GM18517 (cell line): ENCODE data around the gene PKP4.

Experiments used
- ATAC-seq: cut with Tn5 transposase; IDR thresholded peaks from one replicate; pipeline ENCODE4 v1.9.1; 2021; ENCODE audit warnings: mild to moderate bottlenecking, moderate library complexity; ENCODE audit not compliant: unreplicated experiment

PKP4 gene

DNA sequence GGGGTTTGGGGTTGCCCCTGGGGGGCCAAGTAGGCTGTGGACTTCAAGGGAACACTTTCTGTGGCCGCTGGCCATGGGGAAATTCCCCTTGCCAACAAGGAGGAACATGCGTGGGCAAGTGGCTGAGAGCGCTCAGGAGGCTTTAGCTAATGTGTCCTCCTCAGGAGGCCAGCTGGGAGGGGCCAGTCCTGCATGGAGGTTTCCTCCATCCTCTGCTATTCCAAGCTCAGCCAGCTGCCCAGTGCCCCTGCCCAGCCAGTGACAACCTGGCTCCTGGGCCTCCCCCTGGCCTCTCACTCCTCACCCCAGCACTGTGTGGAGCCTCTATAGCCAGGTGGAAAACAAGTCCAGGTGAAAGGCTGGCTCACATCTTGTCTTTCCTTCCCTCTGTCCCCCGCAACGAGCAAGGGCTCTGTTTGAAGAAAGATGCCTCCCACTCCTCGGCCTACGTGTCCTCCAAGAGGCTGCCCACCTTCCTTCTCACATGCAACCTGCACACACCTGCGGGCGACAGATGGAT is 273.9 kb downstream of the PKP4 start:
- ATAC-seq = no peak

DNA sequence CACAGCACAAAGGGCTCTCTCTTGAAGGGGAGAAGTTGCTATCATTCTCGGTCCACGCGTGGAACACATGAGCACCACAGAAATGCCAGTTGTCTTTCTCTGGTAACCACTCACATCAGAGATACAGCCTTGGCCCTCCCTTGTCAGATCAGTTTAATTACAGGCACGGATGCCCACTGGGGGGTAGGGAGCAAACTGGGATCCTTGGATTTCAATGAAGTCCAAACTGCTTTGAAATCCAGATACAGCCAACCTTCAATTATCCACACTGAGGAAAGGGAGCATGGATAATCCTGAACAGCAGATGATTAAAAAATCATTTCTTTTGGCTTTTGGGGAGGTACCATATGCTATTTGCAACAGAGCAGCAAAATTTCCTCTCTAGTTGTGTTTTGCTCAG is 274.6 kb downstream of the PKP4 start:
- no peak for ATAC-seq
